CD4-positive, alpha-beta T cell treated with Interferon gamma for 1 hour (primary cell): ENCODE data around the gene SEC63.
"Not testable (repeated sequence)": the region's sequence is repeated elsewhere in the genome, so short reads cannot be mapped to it uniquely, and the experiment has no call there.

Experiments
- DNase-seq: peaks from one replicate; pipeline ENCODE4 v3.0.0-alpha.2; 2020

SEC63 gene

GRCh38 chr6:107971181-107971580 lies 13.2 kb upstream of the SEC63 start:
- no peak for DNase-seq

- DNase-seq, result no peak
Observed at GRCh38 chr6:107970255-107970654, 12.2 kb upstream of the SEC63 start.

DNA sequence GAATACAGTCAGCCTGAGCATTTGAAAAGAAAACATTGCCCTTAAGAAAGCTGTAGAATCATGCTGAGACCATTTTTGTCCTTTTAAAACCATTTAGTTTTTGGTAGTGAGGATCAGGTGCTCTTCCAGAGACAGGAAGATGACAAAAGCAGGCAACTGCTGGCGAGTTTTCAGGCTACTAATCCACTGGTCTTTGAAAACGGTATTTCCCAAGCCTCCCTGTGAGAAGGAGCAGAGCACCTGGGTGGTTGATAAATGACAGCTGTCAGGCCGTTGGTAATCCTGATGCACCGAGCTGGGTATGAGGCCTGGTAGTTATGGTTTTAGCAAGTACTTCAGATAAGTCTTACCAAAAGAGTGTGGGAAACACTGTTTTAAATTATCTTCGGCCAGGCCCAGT lies 10.1 kb upstream of the SEC63 start:
- no peak for DNase-seq

DNA sequence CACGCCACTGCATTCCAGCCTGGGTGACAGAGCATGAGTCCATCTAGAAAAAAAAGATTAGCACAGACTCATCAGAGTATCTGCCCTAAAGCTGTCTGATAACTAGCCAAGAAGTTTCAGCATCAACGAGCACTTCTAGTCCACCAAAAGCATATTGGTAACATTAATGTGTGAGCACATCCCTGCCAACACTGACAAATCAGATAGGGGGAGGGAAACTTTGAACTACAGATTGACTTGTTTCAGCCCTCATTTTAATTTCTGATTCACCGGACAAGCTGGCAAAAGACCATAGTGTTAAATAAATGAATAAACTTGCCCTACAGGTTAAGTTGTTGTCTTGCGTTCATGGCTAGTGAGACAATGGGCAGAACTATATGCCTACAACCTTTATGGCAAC lies 7.7 kb upstream of the SEC63 start:
- DNase-seq, result no peak

- no peak for DNase-seq
Observed at GRCh38 chr6:107962723-107963122, 4.7 kb upstream of the SEC63 start.

DNA sequence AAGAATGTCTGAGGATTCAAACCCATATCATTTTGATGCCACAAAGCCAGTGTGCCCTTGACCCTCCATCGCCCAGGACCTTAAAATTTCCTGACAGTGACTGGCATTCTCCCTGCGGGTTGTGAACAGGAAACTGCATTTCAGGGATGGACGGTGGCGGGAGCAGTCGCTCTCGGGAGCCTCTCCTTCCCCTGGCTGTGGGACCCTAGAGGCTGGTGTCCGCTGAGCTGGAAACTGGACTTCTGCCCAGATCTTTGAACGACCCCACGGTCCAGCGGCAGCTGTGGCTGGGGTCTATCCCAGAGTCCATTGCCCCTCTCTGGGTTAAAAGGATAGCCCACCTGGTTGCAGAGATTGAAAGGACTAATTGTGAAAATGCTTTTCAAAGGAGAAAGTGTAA lies 1.4 kb upstream of the SEC63 start:
- no peak for DNase-seq

- not testable (repeated sequence) for DNase-seq
Observed at GRCh38 chr6:107958689-107959362, 818 bp upstream of the SEC63 start.

DNA sequence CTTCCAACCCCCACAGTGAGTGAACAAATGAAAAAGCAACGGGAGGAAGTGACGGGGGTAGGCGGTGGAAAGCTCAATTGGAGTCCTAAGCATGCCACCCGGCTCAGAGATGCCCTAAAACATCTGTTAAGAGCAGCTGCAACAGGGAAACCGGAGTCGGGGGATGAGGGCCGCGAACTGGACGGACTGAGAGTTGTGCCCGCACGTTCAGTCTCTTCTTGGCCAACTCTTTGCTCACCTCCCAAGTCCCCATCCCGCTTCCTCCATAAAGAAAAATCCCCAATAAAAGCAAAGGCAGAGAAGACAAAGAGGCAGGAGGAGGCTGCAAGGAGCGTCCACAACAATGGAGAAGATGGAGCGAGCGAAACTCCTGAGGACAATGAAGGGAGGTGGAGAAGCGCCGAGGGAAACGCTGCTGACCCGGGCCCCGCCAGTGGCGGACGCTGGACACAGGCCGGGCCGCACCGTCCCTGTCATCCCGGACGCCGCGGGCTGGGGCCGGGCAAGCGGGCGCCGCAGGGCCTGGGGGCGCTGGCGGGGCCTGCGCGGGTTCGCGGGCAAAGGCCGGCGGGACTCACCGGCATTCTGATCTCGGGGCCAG lies 600 bp downstream of the SEC63 start:
- DNase-seq, result peak; percentile 53

GRCh38 chr6:107956586-107957307 lies 1.3 kb downstream of the SEC63 start:
- DNase-seq, result no peak

GRCh38 chr6:107956181-107956580 lies 1.8 kb downstream of the SEC63 start:
- DNase-seq, result no peak

GRCh38 chr6:107953858-107954414 lies 4.1 kb downstream of the SEC63 start:
- DNase-seq, result not testable (repeated sequence)

DNA sequence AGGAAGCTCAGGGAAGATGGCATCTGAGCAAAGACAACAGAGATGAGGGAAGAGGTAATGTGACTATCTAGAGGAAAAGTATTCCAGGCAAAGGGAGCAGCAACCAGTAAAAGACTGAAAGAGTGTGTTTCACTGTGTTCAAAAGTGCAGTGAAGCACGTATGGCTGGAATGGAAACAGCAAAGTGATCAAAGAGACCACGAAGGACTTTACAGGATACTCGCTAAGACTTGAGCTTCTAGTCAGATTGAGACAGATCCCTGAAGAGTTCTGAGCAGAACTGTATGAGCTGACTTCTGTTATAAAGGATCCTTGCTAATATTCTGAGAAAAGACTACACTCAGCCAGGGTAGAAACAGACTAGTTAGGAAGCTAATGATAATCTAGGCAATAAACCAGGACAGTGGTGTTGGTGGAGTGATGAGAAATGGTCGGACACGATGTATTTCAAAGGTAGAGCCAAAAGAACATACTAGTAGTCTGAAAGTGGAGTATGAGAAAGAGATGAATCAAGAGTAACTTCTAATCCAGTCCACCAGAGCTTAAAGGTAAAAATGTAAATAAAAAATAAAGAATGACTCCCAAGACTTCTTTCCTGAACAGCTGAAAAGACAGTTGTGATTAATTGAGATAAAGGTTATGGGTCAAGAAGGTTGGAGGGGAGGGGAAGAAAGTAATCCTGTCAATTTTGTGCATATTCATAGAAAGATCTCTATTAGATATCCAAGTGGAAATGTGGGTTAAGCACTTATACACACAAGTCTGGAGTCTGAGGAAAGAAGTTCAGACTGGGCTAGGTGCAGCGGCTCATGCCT lies 14.2 kb downstream of the SEC63 start:
- DNase-seq, result no peak

DNA sequence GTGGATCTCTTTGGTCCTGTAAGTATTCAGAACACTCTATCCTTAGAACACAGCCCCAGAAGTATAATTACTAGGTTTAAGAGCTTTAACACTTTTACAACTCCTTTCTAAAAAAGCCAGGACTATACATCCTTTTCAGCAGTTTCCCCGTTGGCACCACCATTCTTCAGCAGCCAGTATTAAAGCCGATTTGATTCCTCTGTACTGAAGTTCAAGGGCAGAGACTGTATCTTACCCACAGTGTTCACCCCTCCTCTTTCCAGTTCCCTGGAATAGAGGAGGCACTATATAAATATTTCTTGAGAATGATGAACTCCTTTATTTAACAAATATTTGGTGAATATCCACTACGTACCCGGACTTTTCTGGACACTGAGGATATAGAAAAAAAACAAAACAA lies 15.9 kb downstream of the SEC63 start:
- no peak for DNase-seq

DNA sequence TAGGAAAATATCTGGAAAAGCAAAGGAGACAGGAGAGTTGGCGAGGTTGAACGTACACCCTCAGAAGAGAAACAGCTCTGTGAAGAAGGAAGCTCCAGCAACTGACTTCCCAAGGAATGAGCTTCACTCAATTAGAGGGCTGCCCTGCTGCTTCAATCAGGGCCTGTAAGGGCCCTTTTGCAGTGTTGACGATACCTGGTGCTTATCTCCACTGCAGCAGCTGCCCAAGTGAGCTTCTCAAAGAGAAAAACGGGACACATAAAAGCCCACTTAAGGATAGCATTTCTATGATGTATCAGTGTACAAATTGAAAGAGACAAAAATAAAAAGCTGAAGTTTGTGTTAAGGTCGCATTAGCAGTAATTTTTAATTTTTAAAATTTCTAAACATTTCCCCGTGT lies 16.4 kb downstream of the SEC63 start:
- DNase-seq, result no peak

DNA sequence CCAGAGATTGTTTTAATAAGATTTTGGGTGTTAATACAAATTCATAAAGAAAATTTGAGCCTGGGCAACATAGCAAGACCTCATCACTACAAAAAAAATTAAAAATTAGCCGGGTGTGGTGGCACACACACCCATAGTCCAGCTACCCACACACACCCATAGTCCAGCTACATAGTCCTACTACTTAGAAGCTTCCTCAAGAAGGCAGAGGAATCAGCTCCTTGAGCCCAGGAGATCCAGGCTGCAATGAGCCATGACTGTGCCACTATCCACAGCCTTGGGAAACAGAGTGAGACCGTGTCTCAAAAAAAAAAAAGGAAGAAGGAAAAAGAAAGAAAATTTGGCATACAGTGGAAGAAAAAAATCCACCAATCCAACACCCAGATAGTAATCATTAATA lies 16.8 kb downstream of the SEC63 start:
- DNase-seq, result no peak

- not testable (repeated sequence) for DNase-seq
Observed at GRCh38 chr6:107936910-107937292, 21.1 kb downstream of the SEC63 start.

DNA sequence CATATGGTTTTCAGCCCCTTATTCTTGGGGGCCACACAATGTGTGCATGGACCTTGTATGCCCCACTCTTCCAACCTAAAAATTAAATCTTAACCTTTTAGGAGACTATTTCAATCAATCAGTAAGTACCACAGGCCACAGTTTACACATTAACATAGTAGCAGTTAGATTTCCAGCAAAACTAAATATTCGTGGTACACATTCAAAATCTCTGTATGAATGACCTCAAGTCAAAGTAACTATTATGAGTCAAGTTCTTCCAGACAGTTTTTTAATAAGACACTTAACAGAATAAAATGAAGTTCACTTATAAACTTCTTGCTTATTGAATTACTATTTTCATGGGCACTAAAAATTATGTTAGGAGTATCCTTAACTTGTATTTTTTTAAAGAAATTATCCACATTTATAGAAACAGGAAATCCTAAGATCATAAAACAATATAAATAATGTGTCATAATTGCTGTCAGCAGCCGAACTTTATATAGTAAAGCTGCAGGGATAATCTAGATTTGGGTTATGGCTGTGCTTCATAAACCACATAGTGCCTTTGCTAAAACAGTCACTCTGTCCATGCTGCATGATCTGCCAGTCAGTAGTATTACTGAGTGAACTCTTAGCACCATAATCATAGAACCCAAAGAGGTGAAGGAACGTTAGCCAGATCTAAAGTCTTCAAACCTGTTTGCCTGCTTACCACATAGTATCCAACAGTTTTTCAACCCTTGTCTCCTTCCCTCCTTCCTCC lies 21.7 kb downstream of the SEC63 start:
- DNase-seq, result no peak

GRCh38 chr6:107934229-107934628 lies 23.8 kb downstream of the SEC63 start:
- not testable (repeated sequence) for DNase-seq

DNA sequence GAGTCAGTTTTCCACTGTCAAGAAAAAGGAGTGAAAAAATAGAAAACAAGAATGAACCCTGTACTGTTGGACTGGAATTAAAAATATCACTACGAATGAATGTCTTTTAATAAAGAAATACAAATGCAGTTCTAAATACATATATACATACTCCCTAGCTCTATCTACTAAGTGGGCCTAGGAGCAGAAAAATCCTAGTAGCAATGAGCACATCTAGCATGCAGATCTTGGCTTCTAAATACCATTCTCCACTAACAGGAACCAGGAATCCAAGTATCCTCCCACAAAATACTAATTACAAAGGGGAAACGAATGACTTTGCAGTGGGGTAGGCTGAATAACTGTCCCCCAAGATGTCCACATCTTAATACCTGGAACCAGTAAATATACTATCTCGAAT lies 25.4 kb downstream of the SEC63 start:
- no peak for DNase-seq

- no peak for DNase-seq
Observed at GRCh38 chr6:107931894-107932293, 26.1 kb downstream of the SEC63 start.

GRCh38 chr6:107928984-107929383 lies 29.0 kb downstream of the SEC63 start:
- no peak for DNase-seq
